Stimulated activated naive CD4-positive, alpha-beta T cell (primary cell): Measurements from ENCODE around the gene LRP10.

ENCODE experiments used
- DNase-seq, 6 experiments: peaks; one replicate each; lab custom pipeline; 2025; lab: John Stamatoyannopoulos, UW

The LRP10 gene

DNA sequence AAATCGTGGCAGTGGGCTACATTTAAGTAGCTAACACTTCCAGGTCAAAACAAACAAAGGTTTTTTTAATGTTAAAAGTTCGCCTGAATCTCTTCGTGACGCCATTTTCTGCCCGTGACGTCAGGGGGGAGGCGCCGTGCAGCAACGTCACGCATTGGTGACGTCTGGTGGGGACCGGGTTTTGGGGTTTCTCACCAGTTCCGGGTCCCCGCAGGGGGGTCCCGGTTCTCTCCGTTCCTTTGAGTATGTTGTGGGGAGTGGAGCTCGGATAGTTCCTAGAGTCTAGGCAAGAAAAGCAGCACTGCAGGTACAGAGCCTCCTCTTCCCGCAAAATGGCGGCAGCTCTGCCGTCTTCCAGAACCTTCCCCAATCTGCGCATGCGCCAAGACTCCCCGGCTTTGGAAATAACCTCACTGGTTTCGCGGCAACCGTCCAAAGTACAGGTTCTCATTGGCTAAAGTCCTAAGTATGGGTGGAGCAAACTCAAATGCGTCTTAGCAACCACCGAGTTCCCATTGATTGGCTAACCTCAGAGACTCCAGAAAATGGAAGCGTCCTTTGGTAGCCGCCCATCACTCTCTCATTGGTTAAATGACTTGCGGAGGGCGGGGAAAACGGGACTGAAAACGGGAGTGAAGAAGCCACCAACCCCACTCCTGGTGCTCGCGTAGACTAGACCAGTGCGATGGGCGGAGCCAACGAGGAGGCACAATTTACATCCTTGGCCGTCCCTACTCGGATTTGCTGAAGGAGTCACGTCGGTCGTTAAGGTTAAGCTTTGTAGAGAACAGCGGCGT is 47.5 kb downstream of the LRP10 start, which contains the start of gene RBM23:
TSS of gene RBM23 (minus strand) at position 346 of the 797 bp plus-strand sequence.
- DNase-seq, result peak; percentile 99 to 100 (median 100)

DNA sequence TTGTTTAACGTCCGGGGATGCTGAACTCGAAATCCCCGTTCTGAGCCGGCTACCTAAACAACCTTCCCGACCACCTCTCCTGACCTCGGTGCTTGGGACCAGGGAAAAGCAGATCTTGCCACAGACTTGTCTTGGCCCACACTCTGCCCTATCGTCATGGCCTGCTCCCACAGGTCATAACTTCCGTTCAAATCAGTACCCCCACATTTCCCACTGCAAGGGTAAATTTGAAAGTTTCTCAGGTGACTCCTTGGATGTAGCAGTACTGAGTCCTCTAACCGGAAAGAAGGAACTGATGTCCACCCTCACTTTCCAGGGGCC is 48.0 kb downstream of the LRP10 start:
- no peak for DNase-seq

DNA sequence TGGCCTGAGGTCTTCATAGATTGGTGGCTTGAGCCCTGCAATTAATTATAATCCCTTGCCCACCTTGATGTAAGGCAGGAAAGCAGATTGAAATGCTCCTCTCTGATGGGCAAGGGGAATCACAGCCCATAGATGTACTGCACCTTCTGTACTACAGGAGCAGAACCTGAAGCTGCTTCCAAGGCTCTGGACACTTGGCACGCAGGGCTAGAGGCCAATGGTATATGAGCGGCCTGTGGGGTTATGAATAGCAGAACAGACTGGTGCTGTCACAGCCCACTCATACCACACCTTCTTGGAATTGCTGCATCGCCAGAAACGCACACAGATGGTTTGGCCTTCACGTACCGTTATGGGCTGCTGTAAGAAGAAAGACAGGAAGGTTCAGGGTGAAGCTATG is 49.2 kb downstream of the LRP10 start:
- DNase-seq, result no peak

DNA sequence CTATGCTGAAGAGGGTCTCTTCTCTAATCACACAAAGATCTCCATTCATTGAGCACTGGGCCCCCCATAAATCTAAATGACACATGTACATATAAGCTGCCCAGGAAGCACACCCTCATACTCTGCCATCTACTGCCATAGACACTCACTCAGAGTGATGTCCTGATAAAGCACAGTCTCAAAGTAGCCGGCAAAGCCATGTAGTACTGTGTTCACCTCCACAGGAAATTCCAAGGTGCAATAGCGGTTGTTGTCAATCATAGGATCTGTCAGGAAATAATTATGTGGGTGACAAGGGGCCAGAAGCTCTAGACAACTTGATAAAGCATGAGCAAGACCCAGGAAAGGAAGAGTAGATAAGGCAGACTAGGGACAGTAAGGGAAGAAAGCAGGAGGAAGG is 50.8 kb downstream of the LRP10 start:
- no peak for DNase-seq

DNA sequence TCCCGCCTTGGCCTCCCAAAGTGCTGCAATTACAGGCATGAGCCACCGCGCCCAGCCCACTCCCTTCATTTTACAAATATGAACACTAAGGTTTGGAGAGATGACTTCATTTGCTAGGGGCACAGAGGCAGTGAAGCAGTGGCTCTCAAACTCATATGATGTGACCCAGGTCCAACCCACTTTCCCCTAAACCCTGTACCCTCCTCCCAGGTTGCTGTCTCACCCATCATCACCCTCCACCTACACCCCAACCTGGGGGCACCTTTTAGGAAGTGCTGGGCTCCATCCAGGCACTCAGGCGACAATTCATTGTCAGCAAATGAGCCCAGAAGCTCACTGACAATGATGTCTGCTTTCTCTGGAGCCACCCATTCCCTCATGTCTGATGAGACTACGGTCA is 52.2 kb downstream of the LRP10 start:
- DNase-seq, result no peak

DNA sequence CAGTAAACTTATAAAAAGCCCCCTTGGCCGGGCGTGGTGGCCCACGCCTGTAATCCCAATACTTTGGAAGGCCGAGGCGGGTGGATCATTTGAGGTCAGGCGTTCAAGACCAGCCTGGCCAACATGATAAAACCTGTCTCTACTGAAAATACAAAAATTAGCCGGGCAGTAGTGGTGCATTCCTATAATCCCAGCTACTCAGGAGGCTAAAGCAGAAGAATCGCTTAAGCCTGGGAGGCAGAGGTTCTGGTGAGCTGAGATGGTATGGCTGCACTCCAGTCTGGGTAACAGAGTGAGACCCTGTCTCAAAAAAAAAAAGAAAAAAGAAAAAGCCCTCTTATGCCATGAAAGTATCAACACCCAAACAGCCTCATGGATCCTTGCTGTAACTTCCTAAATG is 54.0 kb downstream of the LRP10 start:
- DNase-seq, result no peak

DNA sequence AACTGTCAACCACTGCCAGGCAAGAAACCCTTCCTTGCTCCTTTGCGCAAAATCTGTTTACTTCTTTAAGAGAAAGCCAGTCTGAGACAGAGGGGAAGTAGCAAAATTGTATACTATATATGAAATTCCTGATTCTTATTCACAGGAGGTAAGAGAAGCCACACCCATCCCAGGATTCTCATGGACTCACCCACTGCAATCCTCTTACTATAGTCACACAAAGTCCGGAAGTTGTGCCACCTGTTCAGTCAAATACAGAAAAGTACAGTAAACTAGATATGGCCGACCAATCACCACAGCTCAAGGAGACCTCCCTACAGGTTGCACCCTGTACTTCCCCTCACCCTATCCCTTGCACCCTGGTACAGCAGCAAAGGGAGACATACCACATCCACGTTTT is 54.8 kb downstream of the LRP10 start:
- DNase-seq, result no peak

DNA sequence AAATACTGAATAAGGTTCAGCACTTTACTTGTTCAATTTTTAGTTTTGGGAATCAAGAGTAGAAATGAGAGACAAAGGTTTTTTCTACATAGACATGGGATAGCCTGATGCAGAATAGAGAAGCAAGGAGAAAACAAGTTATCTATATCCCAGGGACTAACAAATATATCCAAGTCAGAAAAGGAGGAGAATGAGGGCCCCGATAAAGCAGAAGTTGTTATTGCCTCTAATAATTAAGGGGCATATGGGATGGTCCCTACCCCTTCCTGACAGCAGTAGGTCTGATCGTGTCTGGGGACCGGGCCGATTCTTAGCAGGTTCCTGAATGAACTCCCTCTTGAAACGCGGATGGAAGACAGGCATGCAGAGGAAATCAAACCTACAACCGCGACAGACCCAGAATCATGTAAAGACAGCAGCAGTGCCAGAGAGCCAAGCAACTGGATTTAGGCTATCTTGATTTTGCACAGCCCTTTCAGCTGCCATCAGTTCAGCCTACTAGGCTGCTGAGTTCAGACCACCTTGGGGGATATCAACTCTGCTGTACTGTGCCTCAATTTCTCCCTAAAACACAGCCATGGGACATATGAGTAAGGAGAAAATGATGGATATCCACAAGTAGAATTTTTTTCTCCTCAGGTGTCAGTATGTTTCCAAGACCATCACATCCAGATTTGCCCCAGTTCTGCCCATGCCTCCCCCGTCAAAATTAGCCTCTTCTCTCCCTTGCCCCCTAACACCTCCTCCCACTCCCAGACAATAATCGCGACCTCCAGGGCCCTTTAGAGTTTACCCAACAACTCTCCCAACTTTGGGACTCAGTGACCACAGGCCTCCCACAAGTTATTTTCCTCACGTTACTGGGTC is 56.9 kb downstream of the LRP10 start:
- DNase-seq, result no peak

DNA sequence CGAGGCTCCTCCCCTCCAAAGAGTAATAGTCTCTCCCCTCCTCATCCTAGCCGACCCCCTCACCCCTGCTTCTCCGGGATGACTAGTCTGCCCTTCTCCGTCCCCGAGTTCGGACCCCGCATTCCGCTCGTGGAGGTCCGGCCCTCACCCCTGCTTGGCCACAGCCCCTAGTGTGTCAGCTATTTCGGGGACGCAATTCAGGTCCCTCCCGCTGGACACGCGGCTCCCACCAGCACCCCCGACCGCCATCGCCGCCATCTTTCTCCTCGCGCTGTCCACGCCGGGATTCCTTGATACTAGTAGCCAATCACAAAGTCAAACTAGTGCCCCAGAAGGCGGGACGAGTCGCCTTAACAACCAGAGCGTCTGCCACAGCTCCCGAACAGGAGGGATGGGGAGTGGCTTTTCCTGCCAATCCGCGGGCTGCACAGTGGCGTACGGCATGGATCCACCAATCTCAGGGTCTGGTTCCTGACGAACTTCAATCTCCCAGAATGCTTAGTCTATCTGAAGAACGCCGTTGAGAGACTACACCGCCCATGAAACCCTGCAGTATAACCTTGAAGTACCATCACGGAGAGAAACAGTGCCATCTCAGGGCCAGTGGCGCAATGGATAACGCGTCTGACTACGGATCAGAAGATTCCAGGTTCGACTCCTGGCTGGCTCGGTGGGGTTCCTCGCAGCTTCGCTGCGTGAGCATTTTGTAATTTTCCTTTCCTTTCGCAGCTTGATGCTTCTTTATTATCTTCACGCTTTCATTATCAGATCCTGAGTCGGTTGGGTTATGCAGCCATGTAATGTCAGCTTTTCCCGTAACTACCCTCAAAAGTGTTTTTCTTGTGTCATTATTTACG is 57.8 kb downstream of the LRP10 start, which contains the start of gene PRMT5:
TSS of gene PRMT5 (minus strand) at position 273 of the 857 bp plus-strand sequence. CDS start at position 258, 15 bp downstream.
- DNase-seq, result peak; percentile 91 to 98 (median 98)

DNA sequence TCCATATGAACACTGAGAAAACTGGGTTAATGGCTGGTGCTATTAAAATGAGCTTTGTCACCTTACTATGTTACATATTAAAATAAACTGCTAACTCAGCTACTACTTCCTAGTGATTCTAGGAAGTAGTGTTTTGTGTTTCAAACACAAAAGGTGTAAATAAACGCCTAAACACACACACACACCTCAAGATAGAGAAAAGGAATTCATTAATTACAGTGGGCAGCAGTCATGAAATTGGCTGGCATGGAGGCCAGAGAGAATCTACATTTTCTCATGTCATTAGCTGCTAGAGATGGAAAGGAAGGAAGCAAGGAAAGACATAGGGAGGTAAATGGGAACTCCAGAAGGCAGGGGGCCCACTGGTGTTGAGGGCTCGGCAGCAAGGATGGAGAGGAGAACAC is 58.4 kb downstream of the LRP10 start:
- DNase-seq, result peak in 1 of 6 experiments; percentile 82
